ENCODE data around the gene GNB1L.
"Not testable (repeated sequence)": the region's sequence is repeated elsewhere in the genome, so short reads cannot be mapped to it uniquely, and the experiment has no call there.

GNB1L gene

DNA sequence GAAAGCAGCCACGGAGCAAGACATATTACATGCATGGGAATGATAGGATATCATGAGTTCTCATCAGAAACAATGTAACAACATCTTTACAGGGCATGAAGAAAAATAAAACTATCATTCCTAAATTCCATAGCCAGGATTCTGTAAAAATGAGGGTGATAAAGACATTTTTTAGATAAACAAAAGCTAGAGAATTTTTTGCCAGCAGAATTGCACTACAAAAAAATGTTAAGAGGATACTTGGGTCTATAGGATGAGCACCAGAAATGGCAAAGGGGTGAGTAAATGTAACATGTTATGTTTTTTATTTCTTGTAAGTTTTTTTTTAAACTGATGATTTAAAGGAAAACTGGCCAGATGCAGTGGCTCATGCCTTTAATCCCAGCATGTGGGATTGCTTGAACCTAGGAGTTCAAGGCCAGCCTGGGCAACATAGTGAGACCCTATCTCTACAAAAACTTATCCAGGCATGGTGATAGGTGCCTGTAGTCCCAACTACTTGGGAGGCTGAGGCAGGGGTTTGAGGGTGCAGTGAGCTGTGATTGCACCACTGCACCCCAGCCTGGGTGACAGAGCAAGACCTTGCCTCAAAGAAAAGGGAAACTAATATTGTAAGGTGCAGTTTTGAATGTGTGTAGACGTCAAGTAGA is 60.9 kb downstream of the GNB1L start:
- no peak for TF ChIP-seq CTCF (IDR thresholded peaks at IDR 0.05; ENCODE audit: low read depth, low read length)
- H3K4me3 ChIP-seq (ENCODE audit: low read depth, low read length) = no peak overlapping the region

GRCh38 chr22:19793161-19793560 is 61.5 kb downstream of the GNB1L start:
- no peak for TF ChIP-seq CTCF (IDR thresholded peaks at IDR 0.05; ENCODE audit: low read depth, low read length)
- no peak overlapping the region for H3K4me3 ChIP-seq (ENCODE audit: low read depth, low read length)

DNA sequence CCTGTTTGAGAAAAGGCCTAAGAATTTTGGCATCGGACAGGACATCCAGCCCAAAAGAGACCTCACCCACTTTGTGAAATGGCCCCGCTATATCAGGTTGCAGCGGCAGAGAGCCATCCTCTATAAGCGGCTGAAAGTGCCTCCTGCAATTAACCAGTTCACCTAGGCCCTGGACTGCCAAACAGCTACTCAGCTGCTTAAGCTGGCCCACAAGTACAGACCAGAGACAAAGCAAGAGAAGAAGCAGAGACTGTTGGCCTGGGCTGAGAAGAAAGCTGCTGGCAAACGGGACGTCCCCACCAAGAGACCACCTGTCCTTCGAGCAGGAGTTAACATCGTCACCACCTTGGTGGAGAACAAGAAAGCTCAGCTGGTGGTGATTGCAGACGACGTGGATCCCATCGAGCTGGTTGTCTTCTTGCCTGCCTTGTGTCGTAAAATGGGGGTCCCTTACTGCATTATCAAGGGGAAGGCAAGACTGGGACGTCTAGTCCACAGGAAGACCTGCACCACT is 62.2 kb downstream of the GNB1L start:
- H3K4me3 ChIP-seq (ENCODE audit: low read depth, low read length) = not testable (repeated sequence)

DNA sequence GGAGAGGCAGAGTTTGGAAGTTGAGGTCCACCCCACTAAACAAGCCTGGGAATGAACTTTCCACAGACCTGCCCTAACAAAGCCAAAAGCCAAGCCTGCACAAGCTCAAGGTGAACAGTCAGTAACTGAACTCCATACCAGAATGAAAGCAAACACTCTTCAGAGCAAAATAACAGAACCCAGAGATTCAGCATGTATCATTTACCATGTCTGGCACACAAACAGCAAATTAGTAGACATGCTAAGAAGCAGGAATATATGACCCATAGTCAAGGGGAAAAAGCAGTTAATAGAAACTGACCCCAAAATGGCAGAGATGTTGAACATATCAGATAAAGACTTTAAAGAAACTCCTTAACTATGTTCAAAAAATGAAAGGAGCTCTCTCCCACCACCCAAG is 62.8 kb downstream of the GNB1L start:
- TF ChIP-seq CTCF (IDR thresholded peaks at IDR 0.05; ENCODE audit: low read depth, low read length) = no peak
- no peak overlapping the region for H3K4me3 ChIP-seq (ENCODE audit: low read depth, low read length)

- no peak overlapping the region for H3K4me3 ChIP-seq (ENCODE audit: low read depth, low read length)
- TF ChIP-seq CTCF (IDR thresholded peaks at IDR 0.05; ENCODE audit: low read depth, low read length) = no peak
Observed at GRCh38 chr22:19791243-19791642, 63.4 kb downstream of the GNB1L start.

DNA sequence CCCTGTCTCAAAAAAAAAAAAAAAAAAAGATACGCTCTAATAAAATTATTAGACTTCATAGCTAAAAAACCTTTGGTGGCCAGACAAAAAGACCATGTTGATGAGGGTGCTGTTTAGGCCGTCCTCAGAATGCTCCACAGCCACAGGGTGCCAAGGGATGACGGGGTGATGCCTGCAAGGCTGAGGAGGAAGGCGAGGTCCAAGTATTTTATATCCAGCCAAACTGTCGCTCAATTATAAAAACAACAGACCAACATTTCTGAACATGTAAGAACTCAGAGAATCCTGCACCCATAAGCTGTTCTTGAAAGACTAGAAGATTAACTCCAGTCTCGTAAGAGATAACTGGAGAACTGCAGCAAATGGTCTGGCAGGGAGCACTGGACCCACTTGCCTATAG is 64.8 kb downstream of the GNB1L start:
- TF ChIP-seq CTCF (IDR thresholded peaks at IDR 0.05; ENCODE audit: low read depth, low read length) = no peak

DNA sequence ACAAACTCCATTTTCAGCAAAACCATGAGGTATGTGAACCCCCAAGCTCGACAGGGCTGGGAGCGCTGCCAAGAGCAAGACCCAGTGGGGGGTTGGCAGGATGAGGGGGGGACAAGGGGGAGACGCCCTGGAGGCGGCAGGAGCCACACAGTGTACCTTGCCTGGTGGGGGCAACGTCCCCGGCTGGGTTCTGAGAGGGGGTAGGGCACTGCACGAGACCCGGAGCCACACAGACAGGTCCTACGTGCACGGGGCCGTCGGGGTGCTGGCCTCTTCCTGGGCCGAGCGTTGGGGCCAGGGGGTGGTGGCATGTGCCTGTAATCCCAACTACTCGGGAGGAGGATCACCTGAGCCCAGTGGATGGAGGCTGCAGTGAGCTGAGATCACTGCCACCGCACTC is 65.3 kb downstream of the GNB1L start:
- TF ChIP-seq CTCF (IDR thresholded peaks at IDR 0.05; ENCODE audit: low read depth, low read length) = no peak
- no peak overlapping the region for H3K4me3 ChIP-seq (ENCODE audit: low read depth, low read length)

More for the DNA sequence above, 64.8 kb downstream of the GNB1L start:
- no peak overlapping the region for H3K4me3 ChIP-seq (ENCODE audit: low read depth, low read length)
